ENCODE measurements around the gene KANSL1L. TPM values are rescaled to one million over a fixed set of nuclear protein-coding genes. Genes with fewer than 3 reads are reported as not detected.

KANSL1L gene
- total and polyA plus RNA-seq, 2 experiments from 2014 or later: 7.4 to 21.1 TPM

GRCh38 chr2:210020138-210020537 lies 151.1 kb downstream of the KANSL1L start:
- no peak overlapping the region for H3K27ac Mint-ChIP-seq
- peaks cover 47% of the 10 kb centered on the region for H3K36me3 ChIP-seq (ENCODE audit: insufficient read depth)
- H2AFZ ChIP-seq: no peak overlapping the region
- H3K79me2 ChIP-seq (replicated peaks; ENCODE audit: insufficient read depth): peaks cover 10% of the 10 kb centered on the region
- peaks cover 74% of the 10 kb centered on the region for H3K36me3 Mint-ChIP-seq (ENCODE audit: low read depth)
- DNase-seq (ENCODE audit: low spot score) (no peak), ATAC-seq (no peak)
- H3K9me2 ChIP-seq (ENCODE audit: insufficient read depth): no peaks in the 10 kb centered on the region
- H3K4me1 Mint-ChIP-seq: no peaks in the 10 kb centered on the region
- no peak overlapping the region for H3K4me3 ChIP-seq
- no peaks in the 10 kb centered on the region for H3K4me1 ChIP-seq (ENCODE audit: insufficient read depth)
- peaks cover 3% of the 10 kb centered on the region for H3K27me3 Mint-ChIP-seq (ENCODE audit: insufficient read depth, low read depth, poor library complexity)
- no peak for TF ChIP-seq ZNF331 (CRISPR knock-in tag; IDR thresholded peaks at IDR 0.05; ENCODE audit: low read depth)
- no peak overlapping the region for H3K27ac ChIP-seq (ENCODE audit: low read depth)
- peaks cover 7% of the 10 kb centered on the region; the same call in 1 of the 2 replicates for H4K20me1 ChIP-seq (replicated peaks; ENCODE audit: insufficient read depth)
- H3K9me3 Mint-ChIP-seq: no peaks in the 10 kb centered on the region
- no peak overlapping the region for H3K4me2 ChIP-seq
- no peak overlapping the region for H3K4me3 Mint-ChIP-seq
- no peaks in the 10 kb centered on the region for H3K27me3 ChIP-seq (ENCODE audit: insufficient read depth)
- H3F3A ChIP-seq (replicated peaks; ENCODE audit: low read depth): no peaks in the 10 kb centered on the region

DNA sequence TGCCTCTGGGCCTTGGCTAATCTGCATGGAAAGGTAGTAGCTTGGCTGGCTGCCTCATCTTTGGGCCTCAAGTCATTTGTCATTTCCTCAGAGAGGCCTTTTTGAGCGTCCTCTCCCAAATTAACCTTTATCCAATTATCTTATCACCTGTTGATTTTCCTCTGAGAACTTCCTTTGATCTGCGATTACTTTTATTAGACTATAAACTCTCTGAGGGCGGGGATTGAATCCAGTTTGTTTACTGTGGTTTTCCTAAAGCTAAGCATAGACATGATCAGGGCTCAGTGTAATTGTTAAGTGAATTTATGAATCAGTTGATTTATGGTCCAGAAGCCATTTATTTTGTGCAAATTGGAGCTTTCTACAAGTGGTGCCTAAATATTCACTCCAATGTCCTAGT lies 161.3 kb downstream of the KANSL1L start:
- Mint-ChIP-seq H3K27me3 (ENCODE audit: insufficient read depth, low read depth, poor library complexity) (no peaks in the 10 kb centered on the region), H3K9me3 (no peaks in the 10 kb centered on the region), H3K4me1 (peaks cover 4% of the 10 kb centered on the region; the same call in 2 of the 3 replicates), H3K4me3 (no peak overlapping the region), H3K27ac (no peak overlapping the region), H3K36me3 (ENCODE audit: low read depth) (peaks cover 45% of the 10 kb centered on the region)
- Histone ChIP-seq H3K79me2 (replicated peaks; ENCODE audit: insufficient read depth) (peaks cover 100% of the 10 kb centered on the region), H3K4me1 (ENCODE audit: insufficient read depth) (no peaks in the 10 kb centered on the region), H4K20me1 (replicated peaks; ENCODE audit: insufficient read depth) (peaks cover 54% of the 10 kb centered on the region), H3K27ac (ENCODE audit: low read depth) (no peak overlapping the region), H3K4me2 (no peak overlapping the region), H3K9me2 (ENCODE audit: insufficient read depth) (no peaks in the 10 kb centered on the region), H3K27me3 (ENCODE audit: insufficient read depth) (no peaks in the 10 kb centered on the region), H3K4me3 (no peak overlapping the region), H3K36me3 (ENCODE audit: insufficient read depth) (no peaks in the 10 kb centered on the region; the same call in 1 of the 2 replicates), H3F3A (replicated peaks; ENCODE audit: low read depth) (no peaks in the 10 kb centered on the region), H2AFZ (no peak overlapping the region)
- ATAC-seq: no peak
- TF ChIP-seq CREB1 (CRISPR knock-in tag; IDR thresholded peaks at IDR 0.05; ENCODE audit: low read depth): no peak
- TF ChIP-seq ZNF114 (CRISPR knock-in tag; IDR thresholded peaks at IDR 0.05): no peak
- no peak for TF ChIP-seq CTCF (conservative IDR thresholded peaks at IDR 0.05; ENCODE audit: low read depth in 2 of 2)
- no peak for TF ChIP-seq EZH2phosphoT487 (IDR thresholded peaks at IDR 0.05; ENCODE audit: unreplicated experiment)
- no peak for TF ChIP-seq POLR2AphosphoS5 (IDR thresholded peaks at IDR 0.05; ENCODE audit: low read depth)
- TF ChIP-seq, protein P1, sequence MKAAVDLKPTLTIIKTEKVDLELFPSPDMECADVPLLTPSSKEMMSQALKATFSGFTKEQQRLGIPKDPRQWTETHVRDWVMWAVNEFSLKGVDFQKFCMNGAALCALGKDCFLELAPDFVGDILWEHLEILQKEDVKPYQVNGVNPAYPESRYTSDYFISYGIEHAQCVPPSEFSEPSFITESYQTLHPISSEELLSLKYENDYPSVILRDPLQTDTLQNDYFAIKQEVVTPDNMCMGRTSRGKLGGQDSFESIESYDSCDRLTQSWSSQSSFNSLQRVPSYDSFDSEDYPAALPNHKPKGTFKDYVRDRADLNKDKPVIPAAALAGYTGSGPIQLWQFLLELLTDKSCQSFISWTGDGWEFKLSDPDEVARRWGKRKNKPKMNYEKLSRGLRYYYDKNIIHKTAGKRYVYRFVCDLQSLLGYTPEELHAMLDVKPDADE (IDR thresholded peaks at IDR 0.05): no peak
- TF ChIP-seq EZH2 (IDR thresholded peaks at IDR 0.05; ENCODE audit: low read depth, unreplicated experiment): no peak
- TF ChIP-seq JUNB (IDR thresholded peaks at IDR 0.05; ENCODE audit: unreplicated experiment): no peak
- no peak for TF ChIP-seq STAT1 (IDR thresholded peaks at IDR 0.05; ENCODE audit: unreplicated experiment)
- TF ChIP-seq, protein P2, sequence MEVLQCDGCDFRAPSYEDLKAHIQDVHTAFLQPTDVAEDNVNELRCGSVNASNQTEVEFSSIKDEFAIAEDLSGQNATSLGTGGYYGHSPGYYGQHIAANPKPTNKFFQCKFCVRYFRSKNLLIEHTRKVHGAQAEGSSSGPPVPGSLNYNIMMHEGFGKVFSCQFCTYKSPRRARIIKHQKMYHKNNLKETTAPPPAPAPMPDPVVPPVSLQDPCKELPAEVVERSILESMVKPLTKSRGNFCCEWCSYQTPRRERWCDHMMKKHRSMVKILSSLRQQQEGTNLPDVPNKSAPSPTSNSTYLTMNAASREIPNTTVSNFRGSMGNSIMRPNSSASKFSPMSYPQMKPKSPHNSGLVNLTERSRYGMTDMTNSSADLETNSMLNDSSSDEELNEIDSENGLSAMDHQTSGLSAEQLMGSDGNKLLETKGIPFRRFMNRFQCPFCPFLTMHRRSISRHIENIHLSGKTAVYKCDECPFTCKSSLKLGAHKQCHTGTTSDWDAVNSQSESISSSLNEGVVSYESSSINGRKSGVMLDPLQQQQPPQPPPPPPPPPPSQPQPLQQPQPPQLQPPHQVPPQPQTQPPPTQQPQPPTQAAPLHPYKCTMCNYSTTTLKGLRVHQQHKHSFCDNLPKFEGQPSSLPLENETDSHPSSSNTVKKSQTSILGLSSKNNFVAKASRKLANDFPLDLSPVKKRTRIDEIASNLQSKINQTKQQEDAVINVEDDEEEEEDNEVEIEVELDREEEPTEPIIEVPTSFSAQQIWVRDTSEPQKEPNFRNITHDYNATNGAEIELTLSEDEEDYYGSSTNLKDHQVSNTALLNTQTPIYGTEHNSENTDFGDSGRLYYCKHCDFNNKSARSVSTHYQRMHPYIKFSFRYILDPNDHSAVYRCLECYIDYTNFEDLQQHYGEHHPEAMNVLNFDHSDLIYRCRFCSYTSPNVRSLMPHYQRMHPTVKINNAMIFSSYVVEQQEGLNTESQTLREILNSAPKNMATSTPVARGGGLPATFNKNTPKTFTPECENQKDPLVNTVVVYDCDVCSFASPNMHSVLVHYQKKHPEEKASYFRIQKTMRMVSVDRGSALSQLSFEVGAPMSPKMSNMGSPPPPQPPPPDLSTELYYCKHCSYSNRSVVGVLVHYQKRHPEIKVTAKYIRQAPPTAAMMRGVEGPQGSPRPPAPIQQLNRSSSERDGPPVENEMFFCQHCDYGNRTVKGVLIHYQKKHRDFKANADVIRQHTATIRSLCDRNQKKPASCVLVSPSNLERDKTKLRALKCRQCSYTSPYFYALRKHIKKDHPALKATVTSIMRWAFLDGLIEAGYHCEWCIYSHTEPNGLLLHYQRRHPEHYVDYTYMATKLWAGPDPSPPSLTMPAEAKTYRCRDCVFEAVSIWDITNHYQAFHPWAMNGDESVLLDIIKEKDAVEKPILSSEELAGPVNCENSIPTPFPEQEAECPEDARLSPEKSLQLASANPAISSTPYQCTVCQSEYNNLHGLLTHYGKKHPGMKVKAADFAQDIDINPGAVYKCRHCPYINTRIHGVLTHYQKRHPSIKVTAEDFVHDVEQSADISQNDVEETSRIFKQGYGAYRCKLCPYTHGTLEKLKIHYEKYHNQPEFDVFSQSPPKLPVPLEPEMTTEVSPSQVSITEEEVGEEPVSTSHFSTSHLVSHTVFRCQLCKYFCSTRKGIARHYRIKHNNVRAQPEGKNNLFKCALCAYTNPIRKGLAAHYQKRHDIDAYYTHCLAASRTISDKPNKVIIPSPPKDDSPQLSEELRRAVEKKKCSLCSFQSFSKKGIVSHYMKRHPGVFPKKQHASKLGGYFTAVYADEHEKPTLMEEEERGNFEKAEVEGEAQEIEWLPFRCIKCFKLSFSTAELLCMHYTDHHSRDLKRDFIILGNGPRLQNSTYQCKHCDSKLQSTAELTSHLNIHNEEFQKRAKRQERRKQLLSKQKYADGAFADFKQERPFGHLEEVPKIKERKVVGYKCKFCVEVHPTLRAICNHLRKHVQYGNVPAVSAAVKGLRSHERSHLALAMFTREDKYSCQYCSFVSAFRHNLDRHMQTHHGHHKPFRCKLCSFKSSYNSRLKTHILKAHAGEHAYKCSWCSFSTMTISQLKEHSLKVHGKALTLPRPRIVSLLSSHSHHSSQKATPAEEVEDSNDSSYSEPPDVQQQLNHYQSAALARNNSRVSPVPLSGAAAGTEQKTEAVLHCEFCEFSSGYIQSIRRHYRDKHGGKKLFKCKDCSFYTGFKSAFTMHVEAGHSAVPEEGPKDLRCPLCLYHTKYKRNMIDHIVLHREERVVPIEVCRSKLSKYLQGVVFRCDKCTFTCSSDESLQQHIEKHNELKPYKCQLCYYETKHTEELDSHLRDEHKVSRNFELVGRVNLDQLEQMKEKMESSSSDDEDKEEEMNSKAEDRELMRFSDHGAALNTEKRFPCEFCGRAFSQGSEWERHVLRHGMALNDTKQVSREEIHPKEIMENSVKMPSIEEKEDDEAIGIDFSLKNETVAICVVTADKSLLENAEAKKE (CRISPR knock-in tag; IDR thresholded peaks at IDR 0.05): no peak
- DNase-seq (ENCODE audit: low spot score): no peak
